A549 (cell line): ENCODE data around the gene APBB2. TPM values are rescaled to one million over a fixed set of nuclear protein-coding genes. Genes with fewer than 3 reads are reported as not detected.

Experiments used
- ATAC-seq, 2 experiments: fragments of 200-7000 bp in 1 of 2; fragments of >200 bp in 1 of 2; cut with Nextera tagmentation in 1 of 2; cut with Tn5 transposase in 1 of 2; 3 replicates each; pipeline versions ENCODE4 v1.8.0 to v1.9.1; 2018 to 2020; ENCODE audit warnings: mild to moderate bottlenecking in 1 of 2, moderate library complexity in 1 of 2
- CTCF ChIA-PET: fragments of 300-600 bp; sonication (Branson Sonifier 250); formaldehyde crosslinking; extraction: SDS; loops from one replicate; lab custom pipeline; 2021; ENCODE audit warnings: antibody characterized with exemption, inconsistent platforms; lab: Yijun Ruan, JAX
- POLR2A ChIA-PET: fragments of 350-600 bp; formaldehyde crosslinking; extraction: SDS; loops from one replicate; lab custom pipeline; 2021; ENCODE audit warnings: antibody characterized with exemption, inconsistent platforms; lab: Yijun Ruan, JAX
- DNase-seq, 2 experiments: peaks; one replicate each; pipeline versions ENCODE4 v3.0.0 to v3.0.0-alpha.2; 2011 to 2016; ENCODE audit warnings: low read depth in 1 of 2, low spot score in 1 of 2
- FAIRE-seq: peaks from 2 replicates; lab custom pipeline; 2011; peaks lifted over from hg19 to GRCh38; lab: Jason Lieb, UNC
- H3K27ac ChIP-seq, 2 experiments: fragments of >200 bp; sonication (Bioruptor Twin); formaldehyde crosslinking; 3 replicates each; pipeline ENCODE4 v1.5.1; 2016 to 2017
- H3K4me1 ChIP-seq: fragments of >200 bp; sonication (Bioruptor Twin); formaldehyde crosslinking; 3 replicates; pipeline ENCODE4 v1.6.1; 2016
- H3K4me2 ChIP-seq: fragments of >200 bp; sonication (Bioruptor Twin); formaldehyde crosslinking; 3 replicates; pipeline ENCODE4 v1.6.1; 2016
- H3K4me3 ChIP-seq: fragments of >200 bp; sonication (Bioruptor Twin); formaldehyde crosslinking; 3 replicates; pipeline ENCODE4 v1.5.1; 2016
- H3K9me3 ChIP-seq: fragments of >200 bp; sonication (Bioruptor Twin); formaldehyde crosslinking; 3 replicates; pipeline ENCODE4 v1.6.1; 2016
- CEBPB ChIP-seq, 2 experiments: fragments of >200 bp in 1 of 2; sonication (Bioruptor Twin) in 1 of 2; formaldehyde crosslinking in 1 of 2; IDR thresholded peaks; 2 replicates each; pipeline ENCODE4 v1.6.1; 2012 to 2016
- CTCF ChIP-seq: fragments of >200 bp; sonication (Bioruptor Twin); formaldehyde crosslinking; IDR thresholded peaks from 3 replicates; pipeline ENCODE4 v1.5.1; 2016
- E2F6 ChIP-seq: IDR thresholded peaks from 2 replicates; pipeline ENCODE4 v1.6.1; 2012; ENCODE audit warnings: low read depth, borderline replicate concordance
- EHF ChIP-seq: fragments of 250-450 bp; sonication (Bioruptor Pico); IDR thresholded peaks from 2 replicates; pipeline ENCODE4 v1.5.0; 2020; ENCODE audit warnings: mild to moderate bottlenecking
- EHMT2 ChIP-seq: fragments of 200-600 bp; sonication (generic); IDR thresholded peaks from 2 replicates; pipeline ENCODE4 v1.6.1; 2016; ENCODE audit warnings: antibody characterized with exemption, low read depth, mild to moderate bottlenecking, moderate library complexity
- EP300 ChIP-seq, 2 experiments: fragments of >200 bp; sonication (Bioruptor Twin); formaldehyde crosslinking; IDR thresholded peaks; 2 replicates in 1 of 2; 3 replicates in 1 of 2; pipeline ENCODE4 v1.6.1; 2016 to 2017
- ESRRA ChIP-seq: fragments of 150-350 bp; IDR thresholded peaks from 2 replicates; pipeline ENCODE4 v1.6.1; 2014; ENCODE audit warnings: mild to moderate bottlenecking, low read length, borderline replicate concordance
- FOSB ChIP-seq: fragments of 250-450 bp; sonication (Bioruptor Pico); IDR thresholded peaks from 2 replicates; pipeline ENCODE4 v1.5.0; 2020; ENCODE audit warnings: mild to moderate bottlenecking, moderate library complexity
- HOXB13 ChIP-seq: fragments of 250-450 bp; sonication (Bioruptor Pico); IDR thresholded peaks from 2 replicates; pipeline ENCODE4 v1.5.0; 2020; ENCODE audit warnings: low read depth, mild to moderate bottlenecking, moderate library complexity
- HOXB5 ChIP-seq: fragments of 250-450 bp; sonication (Bioruptor Pico); IDR thresholded peaks from 2 replicates; pipeline ENCODE4 v1.5.0; 2020; ENCODE audit warnings: mild to moderate bottlenecking, moderate library complexity
- KDM1A ChIP-seq: fragments of 200-600 bp; sonication (generic); IDR thresholded peaks from 2 replicates; pipeline ENCODE4 v1.6.1; 2016; ENCODE audit warnings: low read depth, mild to moderate bottlenecking
- MAZ ChIP-seq: fragments of 150-350 bp; IDR thresholded peaks from 2 replicates; pipeline ENCODE4 v1.6.1; 2014; ENCODE audit warnings: antibody characterized with exemption, low read depth, low read length, borderline replicate concordance
- MYC ChIP-seq: IDR thresholded peaks from 2 replicates; pipeline ENCODE4 v1.6.1; 2012; ENCODE audit warnings: mild to moderate bottlenecking, inconsistent platforms, low read length, improper control_type of control experiment, borderline replicate concordance
- NFE2L2 ChIP-seq: fragments of 150-350 bp; conservative IDR thresholded peaks from 2 replicates; pipeline ENCODE4 v1.6.1; 2014; ENCODE audit warnings: low read length
- NPAS2 ChIP-seq: fragments of 250-450 bp; sonication (Bioruptor Pico); IDR thresholded peaks from 2 replicates; pipeline ENCODE4 v1.8.0; 2022; ENCODE audit warnings: mild to moderate bottlenecking, moderate library complexity, borderline replicate concordance
- NR3C1 ChIP-seq: fragments of >200 bp; sonication (Bioruptor Twin); formaldehyde crosslinking; IDR thresholded peaks from 3 replicates; pipeline ENCODE4 v1.6.1; 2017
- PHF8 ChIP-seq: fragments of 200-600 bp; sonication (generic); IDR thresholded peaks from 2 replicates; pipeline ENCODE4 v1.6.1; 2016; ENCODE audit warnings: low read depth, mild to moderate bottlenecking, antibody characterized with exemption, moderate library complexity, borderline replicate concordance
- POLR2AphosphoS2 ChIP-seq: conservative IDR thresholded peaks from 2 replicates; pipeline ENCODE4 v1.6.1; 2012; ENCODE audit warnings: low read length, improper control_type of control experiment, inconsistent platforms
- RARB ChIP-seq: fragments of 250-450 bp; sonication (Bioruptor Pico); IDR thresholded peaks from 2 replicates; pipeline ENCODE4 v1.8.0; 2021; ENCODE audit warnings: mild to moderate bottlenecking, moderate library complexity
- RCOR1 ChIP-seq: fragments of 150-350 bp; IDR thresholded peaks from 2 replicates; pipeline ENCODE4 v1.6.1; 2014; ENCODE audit warnings: antibody characterized with exemption, low read length, low read depth
- RFX5 ChIP-seq: fragments of 450-650 bp; IDR thresholded peaks from 2 replicates; pipeline ENCODE4 v1.7.1; 2014; ENCODE audit warnings: antibody characterized with exemption, mild to moderate bottlenecking, moderate library complexity
- TFCP2L1 ChIP-seq: fragments of 250-450 bp; sonication (Bioruptor Pico); IDR thresholded peaks from 2 replicates; pipeline ENCODE4 v1.5.0; 2021; ENCODE audit warnings: mild to moderate bottlenecking
- TP53 ChIP-seq: fragments of 250-450 bp; sonication (Bioruptor Pico); IDR thresholded peaks from 2 replicates; pipeline ENCODE4 v1.5.0; 2021; ENCODE audit warnings: mild to moderate bottlenecking, moderate library complexity
- ZNF302 ChIP-seq: fragments of 250-450 bp; sonication (Bioruptor Pico); IDR thresholded peaks from 2 replicates; pipeline ENCODE4 v1.9.0; 2021; ENCODE audit warnings: inconsistent platforms, mild to moderate bottlenecking, moderate library complexity
- ZSCAN20 ChIP-seq: fragments of 250-450 bp; sonication (Bioruptor Pico); IDR thresholded peaks from 2 replicates; pipeline ENCODE4 v1.8.0; 2022; ENCODE audit warnings: mild to moderate bottlenecking, moderate library complexity
- WGBS: methylation state at CpG from one replicate; pipeline ENCODE4 v1.1.6; 2017; ENCODE audit errors: missing lambda C conversion rate; 5-methylcytosine and 5-hydroxymethylcytosine counted together
- polyA plus RNA-seq, 4 experiments: library from polyadenylated mRNA; depleted of rRNA in 3 of 4; stranded (reverse); fragments of >200 nt; fragmentation: RNase III in 1 of 4; extraction: RNeasy Plus Mini Kit Qiagen cat#74134 plus additional on column Dnase treatment in 1 of 4; gene quantifications; 2 replicates in 3 of 4; 3 replicates in 1 of 4; pipeline ENCODE4 v1.2.3, GENCODE V29; 2011 to 2017
- TF ChIP-seq, protein P1 (sequence below): fragments of >200 bp; sonication (Bioruptor Twin); formaldehyde crosslinking; IDR thresholded peaks from 2 replicates; pipeline ENCODE4 v1.6.1; 2016
- TF ChIP-seq, protein P2 (sequence below): fragments of 250-450 bp; sonication (Bioruptor Pico); IDR thresholded peaks from 2 replicates; pipeline ENCODE4 v1.5.0; 2021; ENCODE audit warnings: mild to moderate bottlenecking, moderate library complexity, borderline replicate concordance

Gene APBB2
- polyA plus RNA-seq, 2 of the 4 experiments (the other 2 are of a cell fraction), result 8.3 to 31.9 TPM

- no peak for FAIRE-seq
- TF ChIP-seq NFE2L2, result no peak
- TF ChIP-seq POLR2AphosphoS2, result no peak
- TF ChIP-seq NR3C1, result no peak
- TF ChIP-seq EHF (CRISPR knock-in tag), result no peak
- no peak for TF ChIP-seq FOSB
- no peak for TF ChIP-seq HOXB5 (CRISPR knock-in tag)
- TF ChIP-seq MYC, result no peak
- TF ChIP-seq TFCP2L1 (CRISPR knock-in tag), result no peak
- TF ChIP-seq RARB (CRISPR knock-in tag), result no peak
- TF ChIP-seq HOXB13 (CRISPR knock-in tag), result no peak
- TF ChIP-seq RFX5, result no peak
- TF ChIP-seq EP300 (IDR thresholded peaks at IDR 0.05), result no peak
- TF ChIP-seq, protein P1, sequence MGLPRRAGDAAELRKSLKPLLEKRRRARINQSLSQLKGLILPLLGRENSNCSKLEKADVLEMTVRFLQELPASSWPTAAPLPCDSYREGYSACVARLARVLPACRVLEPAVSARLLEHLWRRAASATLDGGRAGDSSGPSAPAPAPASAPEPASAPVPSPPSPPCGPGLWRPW, result no peak
- no peak for TF ChIP-seq CTCF
- TF ChIP-seq NPAS2 (CRISPR knock-in tag), result no peak
- TF ChIP-seq EHMT2, result no peak
- no peak for TF ChIP-seq ZSCAN20 (CRISPR knock-in tag)
- TF ChIP-seq E2F6, result no peak
- TF ChIP-seq, all 56 proteins: peak for 0
- no peak overlapping the region for H3K4me2 ChIP-seq
- no peak overlapping the region for H3K4me3 ChIP-seq
- DNase-seq, result no peak
- POLR2A ChIA-PET, result no interaction called here
- H3K4me1 ChIP-seq, result no peaks in the 10 kb centered on the region; the same call in 2 of the 3 replicates
- no peak for ATAC-seq
- 91% methylated on average over 5 of the region's 5 CpGs for WGBS
- no peaks in the 10 kb centered on the region for H3K9me3 ChIP-seq
- H3K27ac ChIP-seq, result no peak overlapping the region
- CTCF ChIA-PET, result interaction anchor here (1.5 kb wide), 1 partner anchor 12 kb away, joined by 3 read pairs; no protein-coding TSS in a partner anchor
Observed at GRCh38 chr4:41069257-41069656, 145.1 kb downstream of the APBB2 start.

DNA sequence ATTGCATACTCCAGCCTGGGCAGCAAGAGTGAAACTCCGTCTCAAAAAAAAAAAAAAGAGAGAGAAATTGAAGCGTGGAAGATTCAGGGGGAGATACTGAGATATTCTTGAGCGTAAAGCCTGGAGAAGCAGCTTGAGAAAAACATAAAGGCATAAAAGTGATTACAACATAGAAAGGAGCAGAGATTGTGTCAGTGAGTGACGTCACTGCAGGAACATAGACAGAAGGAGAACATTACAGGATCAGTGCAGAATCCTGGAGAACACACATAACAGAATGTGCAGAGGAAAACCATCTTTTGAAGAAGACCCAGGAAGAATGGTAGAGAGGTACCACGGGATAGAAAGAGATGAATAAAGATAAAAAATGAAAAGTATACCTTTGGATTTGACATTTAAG, 147.0 kb downstream of the APBB2 start:
- no peak for TF ChIP-seq ESRRA
- FAIRE-seq, result no peak
- Histone ChIP-seq H3K4me3 (no peak overlapping the region), H3K9me3 (no peaks in the 10 kb centered on the region), H3K4me1 (no peaks in the 10 kb centered on the region; the same call in 2 of the 3 replicates), H3K4me2 (no peak overlapping the region), H3K27ac (no peak overlapping the region)
- 89% methylated on average over 5 of the region's 5 CpGs for WGBS
- CTCF ChIA-PET, result interaction anchor here (0.8 kb wide), 1 partner anchor 140 kb away, joined by 5 read pairs; no protein-coding TSS in a partner anchor
- DNase-seq, result no peak
- POLR2A ChIA-PET, result no interaction called here
- ATAC-seq, result no peak

DNA sequence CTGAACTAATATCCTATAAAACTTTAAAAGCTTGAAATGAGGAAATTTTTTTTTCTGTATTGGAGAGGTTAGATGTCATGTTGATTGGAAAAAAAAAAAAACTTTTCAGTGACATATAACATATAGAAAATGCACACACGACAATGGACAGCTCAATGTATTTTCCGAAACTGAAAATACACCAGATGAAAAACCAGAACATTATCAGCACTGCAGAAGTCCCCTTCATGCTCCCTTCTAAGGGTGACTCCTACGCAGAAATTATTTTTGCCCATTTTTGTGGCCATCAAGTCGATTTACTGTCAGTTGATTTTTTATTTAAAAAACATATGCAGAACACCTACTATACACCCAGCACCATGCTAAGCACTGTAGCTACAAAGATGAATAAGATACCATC, 148.3 kb downstream of the APBB2 start:
- H3K9me3 ChIP-seq, result no peaks in the 10 kb centered on the region
- no peak for ATAC-seq
- ChIA-PET POLR2A (no interaction called here), CTCF (no interaction called here)
- H3K4me2 ChIP-seq, result no peak overlapping the region
- no peak for FAIRE-seq
- WGBS, result 74% methylated on average over 4 of the region's 4 CpGs
- no peak overlapping the region for H3K27ac ChIP-seq
- no peak for DNase-seq
- H3K4me3 ChIP-seq, result no peak overlapping the region
- H3K4me1 ChIP-seq, result no peaks in the 10 kb centered on the region; the same call in 2 of the 3 replicates
- no peak for TF ChIP-seq NR3C1
- no peak for TF ChIP-seq TP53 (CRISPR knock-in tag)
- no peak for TF ChIP-seq CTCF
- TF ChIP-seq ZNF302 (CRISPR knock-in tag), result no peak
- TF ChIP-seq CEBPB (IDR thresholded peaks at IDR 0.05), result no peak
- TF ChIP-seq HOXB13 (CRISPR knock-in tag), result no peak
- no peak for TF ChIP-seq RARB (CRISPR knock-in tag)
- TF ChIP-seq, protein P2, sequence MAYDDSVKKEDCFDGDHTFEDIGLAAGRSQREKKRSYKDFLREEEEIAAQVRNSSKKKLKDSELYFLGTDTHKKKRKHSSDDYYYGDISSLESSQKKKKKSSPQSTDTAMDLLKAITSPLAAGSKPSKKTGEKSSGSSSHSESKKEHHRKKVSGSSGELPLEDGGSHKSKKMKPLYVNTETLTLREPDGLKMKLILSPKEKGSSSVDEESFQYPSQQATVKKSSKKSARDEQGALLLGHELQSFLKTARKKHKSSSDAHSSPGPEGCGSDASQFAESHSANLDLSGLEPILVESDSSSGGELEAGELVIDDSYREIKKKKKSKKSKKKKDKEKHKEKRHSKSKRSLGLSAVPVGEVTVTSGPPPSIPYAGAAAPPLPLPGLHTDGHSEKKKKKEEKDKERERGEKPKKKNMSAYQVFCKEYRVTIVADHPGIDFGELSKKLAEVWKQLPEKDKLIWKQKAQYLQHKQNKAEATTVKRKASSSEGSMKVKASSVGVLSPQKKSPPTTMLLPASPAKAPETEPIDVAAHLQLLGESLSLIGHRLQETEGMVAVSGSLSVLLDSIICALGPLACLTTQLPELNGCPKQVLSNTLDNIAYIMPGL (CRISPR knock-in tag), result no peak
- TF ChIP-seq KDM1A, result no peak
- TF ChIP-seq RCOR1, result no peak
- TF ChIP-seq PHF8, result no peak
- TF ChIP-seq MAZ, result no peak
- TF ChIP-seq FOSB, result no peak
